K562 (cell line): ENCODE data around the gene SPTY2D1. TPM values are rescaled to one million over a fixed set of nuclear protein-coding genes. Genes with fewer than 3 reads are reported as not detected.

Experiments used
- ATAC-seq: fragments of 200-7000 bp; cut with Tn5 transposase; 3 replicates; pipeline ENCODE4 v1.9.1; 2020; ENCODE audit warnings: moderate library complexity
- BruUV-seq: library from RNA; stranded (reverse); fragments of 400-500 nt; replicated peaks from 2 replicates; lab custom pipeline; 2021; lab: Mats Ljungman, UMichigan
- CTCF ChIA-PET: fragments of 300-600 bp; formaldehyde crosslinking; extraction: SDS; loops from one replicate; lab custom pipeline; 2021; ENCODE audit warnings: low intra/inter-chr PET ratio; lab: Yijun Ruan, JAX
- POLR2A ChIA-PET: fragments of 300-600, 350-650 bp; sonication (Branson Sonifier 250); formaldehyde crosslinking; extraction: SDS; loops from one replicate; lab custom pipeline; 2021; ENCODE audit warnings: antibody characterized with exemption, inconsistent platforms; lab: Yijun Ruan, JAX
- DNase-seq, 4 experiments: peaks; one replicate each; pipeline versions ENCODE4 v3.0.0 to v3.0.0-alpha.2; 2011 to 2018; ENCODE audit warnings: low spot score in 3 of 4, mixed read lengths in 3 of 4; ENCODE audit errors: extremely low read depth in 1 of 4
- FAIRE-seq: peaks from 2 replicates; lab custom pipeline; 2011; peaks lifted over from hg19 to GRCh38; lab: Jason Lieb, UNC
- H2AFZ ChIP-seq: 2 replicates; pipeline ENCODE4 v1.6.0; 2011; ENCODE audit warnings: low read depth, low read length, control low read depth, inconsistent platforms
- H3K27ac ChIP-seq: fragments of 200-600 bp; 3 replicates; pipeline ENCODE4 v1.8.0; 2011; ENCODE audit warnings: low read depth, mild to moderate bottlenecking, control low read depth, inconsistent platforms, low read length, moderate library complexity, mixed read lengths; ENCODE audit errors: extremely low read depth
- H3K27me3 ChIP-seq, 2 experiments: fragments of 300-600 bp in 1 of 2; 2 replicates in 1 of 2; 3 replicates in 1 of 2; pipeline versions ENCODE4 v1.6.0 to v1.8.0; 2011; ENCODE audit warnings: inconsistent platforms in 2 of 2, low read length in 2 of 2, mild to moderate bottlenecking in 1 of 2, mixed read lengths in 1 of 2, moderate library complexity in 1 of 2; ENCODE audit not compliant: control insufficient read depth in 2 of 2, insufficient read depth in 2 of 2
- H3K36me3 ChIP-seq: fragments of 300-600 bp; 3 replicates; pipeline ENCODE4 v1.8.0; 2011; ENCODE audit warnings: mild to moderate bottlenecking, low read length, inconsistent platforms; ENCODE audit not compliant: control insufficient read depth, insufficient read depth
- H3K4me1 ChIP-seq, 2 experiments: fragments of 200-600 bp in 1 of 2; replicated peaks in 1 of 2; 2 replicates in 1 of 2; 3 replicates in 1 of 2; pipeline versions ENCODE4 v1.5.1 to v1.8.0; 2011; ENCODE audit warnings: inconsistent platforms in 2 of 2, low read length in 2 of 2, mild to moderate bottlenecking in 1 of 2, mixed read lengths in 1 of 2, moderate library complexity in 1 of 2; ENCODE audit not compliant: control insufficient read depth in 2 of 2, insufficient read depth in 2 of 2
- H3K4me2 ChIP-seq: 2 replicates; pipeline ENCODE4 v1.6.1; 2011; ENCODE audit warnings: low read length, control low read depth, inconsistent platforms, mixed read lengths; ENCODE audit not compliant: insufficient read depth
- H3K4me3 ChIP-seq: fragments of 200-600 bp; sonication (generic), shearing (Covaris generic); 2 replicates; pipeline ENCODE4 v1.5.1; 2016; ENCODE audit warnings: control low read depth, inconsistent platforms
- H3K79me2 ChIP-seq: fragments of 200-600 bp; 3 replicates; pipeline ENCODE4 v1.8.0; 2011; ENCODE audit warnings: low read length, inconsistent platforms; ENCODE audit not compliant: control insufficient read depth, insufficient read depth
- H3K9ac ChIP-seq, 2 experiments: 2 replicates each; pipeline versions ENCODE4 v1.6.0 to v1.6.1; 2011; ENCODE audit warnings: low read depth in 2 of 2, low read length in 2 of 2, control low read depth in 1 of 2, inconsistent platforms in 1 of 2, mild to moderate bottlenecking in 1 of 2, mixed read lengths in 1 of 2; ENCODE audit not compliant: insufficient read depth in 1 of 2
- H3K9me1 ChIP-seq: one replicate; pipeline ENCODE4 v1.6.0; 2011; ENCODE audit warnings: inconsistent platforms, mild to moderate bottlenecking, low read length, moderate library complexity; ENCODE audit not compliant: control insufficient read depth, insufficient read depth
- H3K9me3 ChIP-seq: replicated peaks from 2 replicates; pipeline ENCODE4 v1.5.1; 2011; ENCODE audit warnings: low read depth, low read length, inconsistent platforms; ENCODE audit not compliant: control insufficient read depth, insufficient read depth
- H4K20me1 ChIP-seq: replicated peaks from 2 replicates; pipeline ENCODE4 v1.6.1; 2011; ENCODE audit warnings: low read length, inconsistent platforms, mixed read lengths; ENCODE audit not compliant: control insufficient read depth, insufficient read depth
- DDX20 ChIP-seq: fragments of 450-650 bp; IDR thresholded peaks from 2 replicates; pipeline ENCODE4 v1.6.1; 2016; ENCODE audit warnings: missing genetic modification characterization, low read depth, mild to moderate bottlenecking, missing compliant biosample characterization, moderate library complexity
- EP400 ChIP-seq: fragments of 450-650 bp; IDR thresholded peaks from 2 replicates; pipeline ENCODE4 v1.6.1; 2017; ENCODE audit warnings: antibody characterized with exemption, mild to moderate bottlenecking, moderate library complexity
- EWSR1 ChIP-seq: fragments of 450-650 bp; IDR thresholded peaks from 2 replicates; pipeline ENCODE4 v1.6.1; 2018; ENCODE audit warnings: borderline replicate concordance, mild to moderate bottlenecking, low read depth, moderate library complexity; ENCODE audit not compliant: partially characterized antibody
- FIP1L1 ChIP-seq: fragments of 200-400 bp; formaldehyde crosslinking; IDR thresholded peaks from 2 replicates; pipeline ENCODE4 v1.6.1; 2018; ENCODE audit warnings: mild to moderate bottlenecking, low read depth, low read length; ENCODE audit not compliant: poor library complexity, severe bottlenecking
- GABPB1 ChIP-seq: sonication (generic); formaldehyde crosslinking; IDR thresholded peaks from 2 replicates; pipeline ENCODE4 v1.8.0; 2022; ENCODE audit warnings: mild to moderate bottlenecking, missing genetic modification reagents
- GABPB2 ChIP-seq: fragments of 250-450 bp; sonication (Bioruptor Pico); conservative IDR thresholded peaks from 2 replicates; pipeline ENCODE4 v1.5.1; 2021; ENCODE audit warnings: mild to moderate bottlenecking
- POLR2H ChIP-seq: IDR thresholded peaks from 2 replicates; pipeline ENCODE4 v1.6.1; 2016; ENCODE audit warnings: missing genetic modification characterization, low read depth, mild to moderate bottlenecking, control low read depth, missing compliant biosample characterization, moderate library complexity
- SREBF2 ChIP-seq: sonication (generic); formaldehyde crosslinking; IDR thresholded peaks from 2 replicates; pipeline ENCODE4 v1.4.0; 2020; ENCODE audit warnings: mild to moderate bottlenecking, missing genetic modification reagents
- TCFL5 ChIP-seq: fragments of 250-450 bp; sonication (Bioruptor Pico); conservative IDR thresholded peaks from 2 replicates; pipeline ENCODE4 v1.6.1; 2021; ENCODE audit warnings: mild to moderate bottlenecking, moderate library complexity, matching md5 sums
- USF2 ChIP-seq: sonication (generic); formaldehyde crosslinking; IDR thresholded peaks from 2 replicates; pipeline ENCODE4 v1.5.0; 2020; ENCODE audit warnings: missing genetic modification reagents
- ZNF121 ChIP-seq: sonication (generic); formaldehyde crosslinking; conservative IDR thresholded peaks from 2 replicates; pipeline ENCODE4 v1.8.0; 2022; ENCODE audit warnings: missing genetic modification reagents
- WGBS: fragments of 100-300 bp; shearing (Covaris generic); methylation state at CpG from one replicate; pipeline ENCODE4 v1.1.6; 2016; ENCODE audit warnings: low coverage, mixed read lengths; ENCODE audit not compliant: insufficient coverage; ENCODE audit errors: missing lambda C conversion rate; 5-methylcytosine and 5-hydroxymethylcytosine counted together
- in situ Hi-C: fragments of 300-500 bp; cut with MboI; formaldehyde crosslinking; loops from 4 replicates; pipeline ENCODE4 v1.15.0; 2018; ENCODE audit warnings: inconsistent platforms, mixed read lengths
- intact Hi-C: fragments of 100-400 bp; cut with micrococcal nuclease; formaldehyde crosslinking; loops from 2 replicates; pipeline ENCODE4 v1.14.2; 2022
- polyA plus RNA-seq, 8 experiments: library from polyadenylated mRNA; depleted of rRNA in 4 of 8; stranded (reverse) in 5 of 8; unstranded in 3 of 8; fragments of >200 nt; fragmentation: Nextera tagmentation in 2 of 8; fragmentation: Illumina TruSeq in 1 of 8; extraction: Ambion mirVana in 2 of 8; extraction: Trizol in 1 of 8; gene quantifications; 2 replicates each; pipeline versions ENCODE4 v1.2.1 to v1.2.3, GENCODE V29; 2011 to 2014; ENCODE audit warnings: inconsistent platforms in 1 of 8, missing spikeins in 1 of 8
- total RNA-seq, 7 experiments: library from RNA; depleted of rRNA in 6 of 7; stranded (reverse); fragments of >200 nt in 6 of 7; fragmentation: Illumina TruSeq in 2 of 7; extraction: Trizol in 2 of 7; gene quantifications; 2 replicates each; pipeline versions ENCODE4 v1.2.1 to v1.2.3, GENCODE V29; 2011 to 2021; ENCODE audit warnings: low replicate concordance in 1 of 7
- TF ChIP-seq, protein P1 (sequence below): sonication (generic); formaldehyde crosslinking; IDR thresholded peaks from 2 replicates; pipeline ENCODE4 v1.8.0; 2022; ENCODE audit warnings: mild to moderate bottlenecking, missing genetic modification reagents
- TF ChIP-seq, protein P2 (sequence below): fragments of 250-450 bp; sonication (Bioruptor Pico); IDR thresholded peaks from 2 replicates; pipeline ENCODE4 v1.9.0; 2021; ENCODE audit warnings: mild to moderate bottlenecking, inconsistent platforms
- TF ChIP-seq, protein P3 (sequence below): fragments of 250-450 bp; sonication (Bioruptor Pico); IDR thresholded peaks from 2 replicates; pipeline ENCODE4 v1.5.0; 2021; ENCODE audit warnings: mild to moderate bottlenecking, borderline replicate concordance

SPTY2D1 gene
- total and polyA plus RNA-seq, 9 of the 15 experiments (the other 6 are each of a cell fraction or from before 2014, with no cell fraction given): 3.2 to 32.1 (median 12.9) TPM

DNA sequence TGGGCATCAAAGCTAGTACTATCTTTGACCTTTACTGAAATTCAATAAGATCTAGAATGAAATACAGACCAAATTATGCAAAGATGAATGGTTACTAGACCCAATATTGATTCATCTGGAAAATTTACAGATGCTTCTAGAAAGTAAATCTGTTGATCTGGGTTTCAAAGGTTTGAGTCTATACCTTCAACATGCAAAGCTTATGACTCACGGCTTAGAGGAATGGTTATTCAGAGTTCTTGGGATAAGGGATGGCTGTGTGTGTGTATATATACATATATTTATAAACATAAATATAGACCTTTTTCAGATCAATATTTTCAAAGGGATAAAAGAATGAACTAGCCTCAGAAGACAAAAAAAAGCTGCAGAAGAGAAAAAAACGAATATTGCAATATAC, 1.3 kb downstream of the SPTY2D1 start:
- no peak overlapping the region for H3K27ac ChIP-seq
- no peak for FAIRE-seq
- no peaks in the 10 kb centered on the region for H3K27me3 ChIP-seq
- no peak for ATAC-seq
- POLR2A ChIA-PET: interaction anchor here (0.9 to 2.0 kb wide), 5 partner anchors 13 to 389 kb away, joined by 3 to 10 read pairs (median 5); partner anchors contain the start of gene UEVLD
- H3K4me2 ChIP-seq: peak overlapping the region; percentile 95
- peak overlapping the region; percentile 95 for H3K4me3 ChIP-seq
- H3K79me2 ChIP-seq: peaks cover 58% of the 10 kb centered on the region
- in situ Hi-C loops (no loop called here), intact Hi-C loops (loop anchor here (5.0 kb wide), 1 partner anchor 46 kb away; the partner anchor contains the start of gene UEVLD)
- CTCF ChIA-PET: interaction anchor here (0.7 kb wide), 1 partner anchor 317 kb away, joined by 3 read pairs; no protein-coding TSS in a partner anchor
- 20% methylated on average over 2 of the region's 2 CpGs for WGBS
- peaks cover 4 to 5% of the 10 kb centered on the region in 2 experiments; a peak in 3 of 5 replicates for H3K4me1 ChIP-seq
- H3K9ac ChIP-seq: peak overlapping the region in 1 of 2 experiments; percentile 93; a peak in 2 of 4 replicates
- BruUV-seq: no TSS peak
- no peaks in the 10 kb centered on the region for H3K9me3 ChIP-seq
- no peaks in the 10 kb centered on the region for H3K36me3 ChIP-seq
- no peak for DNase-seq
- no peaks in the 10 kb centered on the region; the same call in 1 of the 2 replicates for H4K20me1 ChIP-seq
- no peaks in the 10 kb centered on the region for H3K9me1 ChIP-seq
- no peak overlapping the region for H2AFZ ChIP-seq
- no peak for TF ChIP-seq GABPB1 (CRISPR knock-in tag)
- TF ChIP-seq, protein P1, sequence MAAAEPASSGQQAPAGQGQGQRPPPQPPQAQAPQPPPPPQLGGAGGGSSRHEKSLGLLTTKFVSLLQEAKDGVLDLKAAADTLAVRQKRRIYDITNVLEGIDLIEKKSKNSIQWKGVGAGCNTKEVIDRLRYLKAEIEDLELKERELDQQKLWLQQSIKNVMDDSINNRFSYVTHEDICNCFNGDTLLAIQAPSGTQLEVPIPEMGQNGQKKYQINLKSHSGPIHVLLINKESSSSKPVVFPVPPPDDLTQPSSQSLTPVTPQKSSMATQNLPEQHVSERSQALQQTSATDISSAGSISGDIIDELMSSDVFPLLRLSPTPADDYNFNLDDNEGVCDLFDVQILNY (CRISPR knock-in tag): no peak
- TF ChIP-seq SREBF2 (CRISPR knock-in tag): no peak
- TF ChIP-seq, protein P2, sequence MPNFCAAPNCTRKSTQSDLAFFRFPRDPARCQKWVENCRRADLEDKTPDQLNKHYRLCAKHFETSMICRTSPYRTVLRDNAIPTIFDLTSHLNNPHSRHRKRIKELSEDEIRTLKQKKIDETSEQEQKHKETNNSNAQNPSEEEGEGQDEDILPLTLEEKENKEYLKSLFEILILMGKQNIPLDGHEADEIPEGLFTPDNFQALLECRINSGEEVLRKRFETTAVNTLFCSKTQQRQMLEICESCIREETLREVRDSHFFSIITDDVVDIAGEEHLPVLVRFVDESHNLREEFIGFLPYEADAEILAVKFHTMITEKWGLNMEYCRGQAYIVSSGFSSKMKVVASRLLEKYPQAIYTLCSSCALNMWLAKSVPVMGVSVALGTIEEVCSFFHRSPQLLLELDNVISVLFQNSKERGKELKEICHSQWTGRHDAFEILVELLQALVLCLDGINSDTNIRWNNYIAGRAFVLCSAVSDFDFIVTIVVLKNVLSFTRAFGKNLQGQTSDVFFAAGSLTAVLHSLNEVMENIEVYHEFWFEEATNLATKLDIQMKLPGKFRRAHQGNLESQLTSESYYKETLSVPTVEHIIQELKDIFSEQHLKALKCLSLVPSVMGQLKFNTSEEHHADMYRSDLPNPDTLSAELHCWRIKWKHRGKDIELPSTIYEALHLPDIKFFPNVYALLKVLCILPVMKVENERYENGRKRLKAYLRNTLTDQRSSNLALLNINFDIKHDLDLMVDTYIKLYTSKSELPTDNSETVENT (CRISPR knock-in tag): no peak
- no peak for TF ChIP-seq TCFL5 (CRISPR knock-in tag)
- TF ChIP-seq FIP1L1: no peak
- TF ChIP-seq, protein P3, sequence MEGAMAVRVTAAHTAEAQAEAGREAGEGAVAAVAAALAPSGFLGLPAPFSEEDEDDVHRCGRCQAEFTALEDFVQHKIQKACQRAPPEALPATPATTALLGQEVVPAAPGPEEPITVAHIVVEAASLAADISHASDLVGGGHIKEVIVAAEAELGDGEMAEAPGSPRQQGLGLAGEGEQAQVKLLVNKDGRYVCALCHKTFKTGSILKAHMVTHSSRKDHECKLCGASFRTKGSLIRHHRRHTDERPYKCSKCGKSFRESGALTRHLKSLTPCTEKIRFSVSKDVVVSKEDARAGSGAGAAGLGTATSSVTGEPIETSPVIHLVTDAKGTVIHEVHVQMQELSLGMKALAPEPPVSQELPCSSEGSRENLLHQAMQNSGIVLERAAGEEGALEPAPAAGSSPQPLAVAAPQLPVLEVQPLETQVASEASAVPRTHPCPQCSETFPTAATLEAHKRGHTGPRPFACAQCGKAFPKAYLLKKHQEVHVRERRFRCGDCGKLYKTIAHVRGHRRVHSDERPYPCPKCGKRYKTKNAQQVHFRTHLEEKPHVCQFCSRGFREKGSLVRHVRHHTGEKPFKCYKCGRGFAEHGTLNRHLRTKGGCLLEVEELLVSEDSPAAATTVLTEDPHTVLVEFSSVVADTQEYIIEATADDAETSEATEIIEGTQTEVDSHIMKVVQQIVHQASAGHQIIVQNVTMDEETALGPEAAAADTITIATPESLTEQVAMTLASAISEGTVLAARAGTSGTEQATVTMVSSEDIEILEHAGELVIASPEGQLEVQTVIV (CRISPR knock-in tag): no peak
- no peak for TF ChIP-seq ZNF121 (CRISPR knock-in tag)
- no peak for TF ChIP-seq EWSR1
- TF ChIP-seq EP400: no peak
- no peak for TF ChIP-seq DDX20 (tag)
- no peak for TF ChIP-seq USF2 (CRISPR knock-in tag)
- TF ChIP-seq GABPB2: no peak
- TF ChIP-seq POLR2H (tag): no peak
